ENCODE results near the gene OR6T1.

GRCh38 chr11:123956752-123957151 lies 13.1 kb upstream of the OR6T1 start:
- no peak for TF ChIP-seq CTCF (IDR thresholded peaks at IDR 0.05)
- TF ChIP-seq POLR2A (IDR thresholded peaks at IDR 0.05) = no peak

All from heart left ventricle (tissue), 13 donors.